Mesendoderm (in vitro differentiated cells): Measurements from ENCODE around the gene DCDC2.
A peak's percentile ranks its signal among the peaks of the same experiment; 100 is the strongest.
"Not testable (repeated sequence)": the region's sequence is repeated elsewhere in the genome, so short reads cannot be mapped to it uniquely, and the experiment has no call there.

ENCODE experiments used
- DNase-seq: peaks from one replicate; pipeline ENCODE4 v3.0.0; 2013
- H2AK5ac ChIP-seq: 2 replicates; pipeline ENCODE4 v1.6.1; 2013; ENCODE audit warnings: low read length, inconsistent platforms
- H2BK120ac ChIP-seq: 2 replicates; pipeline ENCODE4 v1.6.1; 2013; ENCODE audit warnings: low read depth, mild to moderate bottlenecking, low read length, moderate library complexity, mixed read lengths
- H2BK15ac ChIP-seq: replicated peaks from 2 replicates; pipeline ENCODE4 v1.6.1; 2013; ENCODE audit warnings: low read depth, mild to moderate bottlenecking, moderate library complexity
- H2BK5ac ChIP-seq: 2 replicates; pipeline ENCODE4 v1.6.1; 2013; ENCODE audit warnings: low read length, inconsistent platforms
- H3K18ac ChIP-seq: 2 replicates; pipeline ENCODE4 v1.6.1; 2013; ENCODE audit warnings: mild to moderate bottlenecking, low read length, mixed read lengths
- H3K23ac ChIP-seq: one replicate; pipeline ENCODE4 v1.6.1; 2013; ENCODE audit warnings: low read length
- H3K27ac ChIP-seq: 2 replicates; pipeline ENCODE4 v1.5.1; 2013; ENCODE audit warnings: low read depth, mild to moderate bottlenecking, inconsistent platforms, low read length, moderate library complexity
- H3K27me3 ChIP-seq: 2 replicates; pipeline ENCODE4 v1.6.1; 2013; ENCODE audit warnings: low read length, control low read depth, mild to moderate bottlenecking, inconsistent platforms; ENCODE audit not compliant: insufficient read depth, poor library complexity
- H3K36me3 ChIP-seq: 2 replicates; pipeline ENCODE4 v1.6.1; 2013; ENCODE audit warnings: low read length, inconsistent platforms; ENCODE audit not compliant: control insufficient read depth, insufficient read depth
- H3K4ac ChIP-seq: one replicate; pipeline ENCODE4 v1.6.1; 2013; ENCODE audit warnings: low read depth, mild to moderate bottlenecking, low read length, moderate library complexity
- H3K4me1 ChIP-seq: 2 replicates; pipeline ENCODE4 v1.6.1; 2013; ENCODE audit warnings: low read depth, low read length, inconsistent platforms; ENCODE audit not compliant: control insufficient read depth
- H3K4me2 ChIP-seq: 2 replicates; pipeline ENCODE4 v1.6.1; 2013; ENCODE audit warnings: low read length
- H3K4me3 ChIP-seq: 2 replicates; pipeline ENCODE4 v1.5.1; 2013; ENCODE audit warnings: mild to moderate bottlenecking, low read length
- H3K56ac ChIP-seq: one replicate; pipeline ENCODE4 v1.6.1; 2013; ENCODE audit warnings: low read length
- H3K79me1 ChIP-seq: 2 replicates; pipeline ENCODE4 v1.6.1; 2013; ENCODE audit warnings: low read length, inconsistent platforms
- H3K79me2 ChIP-seq: 2 replicates; pipeline ENCODE4 v1.6.1; 2013; ENCODE audit warnings: mild to moderate bottlenecking, low read length; ENCODE audit not compliant: control insufficient read depth, insufficient read depth
- H3K9ac ChIP-seq: 2 replicates; pipeline ENCODE4 v1.6.1; 2013; ENCODE audit warnings: low read length, inconsistent platforms
- H4K5ac ChIP-seq: one replicate; pipeline ENCODE4 v1.6.1; 2013; ENCODE audit warnings: low read length
- H4K8ac ChIP-seq: one replicate; pipeline ENCODE4 v1.6.1; 2013; ENCODE audit warnings: low read depth, mild to moderate bottlenecking, control low read depth, low read length, moderate library complexity
- WGBS: extraction: QIAGEN DNeasy Blood & Tissue Kit; methylation state at CpG from one replicate; pipeline ENCODE4 v1.1.7; 2013; ENCODE audit warnings: low lambda C conversion rate, missing lambda C conversion rate; ENCODE audit not compliant: insufficient coverage; ENCODE audit errors: extremely low coverage; 5-methylcytosine and 5-hydroxymethylcytosine counted together

The DCDC2 gene

GRCh38 chr6:24322924-24323323, 34.9 kb downstream of the DCDC2 start:
- H3K9ac ChIP-seq: no peak overlapping the region
- no peak overlapping the region for H2BK15ac ChIP-seq
- no peaks in the 10 kb centered on the region for H3K4me1 ChIP-seq
- H3K4ac ChIP-seq: peak overlapping the region; percentile 81
- no peak for DNase-seq
- H4K5ac ChIP-seq: no peak overlapping the region
- no peaks in the 10 kb centered on the region for H3K27me3 ChIP-seq
- no peak overlapping the region for H3K23ac ChIP-seq
- no peak overlapping the region for H3K4me3 ChIP-seq
- no peaks in the 10 kb centered on the region for H3K36me3 ChIP-seq
- peak overlapping the region; percentile 68 for H3K18ac ChIP-seq
- no peak overlapping the region for H2AK5ac ChIP-seq
- no peak overlapping the region for H3K4me2 ChIP-seq
- no peak overlapping the region for H2BK5ac ChIP-seq
- WGBS: no CpG with 5 or more reads among the region's 3 CpGs
- no peak overlapping the region for H2BK120ac ChIP-seq
- no peaks in the 10 kb centered on the region for H3K79me2 ChIP-seq
- H3K79me1 ChIP-seq: no peaks in the 10 kb centered on the region
- no peak overlapping the region for H4K8ac ChIP-seq
- no peak overlapping the region for H3K27ac ChIP-seq
- no peak overlapping the region for H3K56ac ChIP-seq

- H2AK5ac ChIP-seq, H4K8ac ChIP-seq, H2BK120ac ChIP-seq, H3K36me3 ChIP-seq, H3K4me2 ChIP-seq, H2BK5ac ChIP-seq, H3K4ac ChIP-seq, H3K4me1 ChIP-seq, H3K27ac ChIP-seq, H3K18ac ChIP-seq, H3K23ac ChIP-seq, H3K79me1 ChIP-seq, H3K27me3 ChIP-seq, DNase-seq, H3K4me3 ChIP-seq, H4K5ac ChIP-seq, H3K9ac ChIP-seq, H3K56ac ChIP-seq, H2BK15ac ChIP-seq, H3K79me2 ChIP-seq: not testable (repeated sequence)
- WGBS: no CpG with 5 or more reads among the region's 3 CpGs
Observed at GRCh38 chr6:24322446-24322845, 35.4 kb downstream of the DCDC2 start.

GRCh38 chr6:24321538-24322162, 36.2 kb downstream of the DCDC2 start:
- Histone ChIP-seq H3K27me3 (no peaks in the 10 kb centered on the region), H3K23ac (no peak overlapping the region), H4K5ac (no peak overlapping the region), H2AK5ac (no peak overlapping the region), H3K79me2 (no peaks in the 10 kb centered on the region), H2BK120ac (no peak overlapping the region), H3K18ac (no peak overlapping the region), H2BK15ac (no peak overlapping the region), H3K79me1 (no peaks in the 10 kb centered on the region), H3K56ac (no peak overlapping the region), H3K4me2 (no peak overlapping the region), H3K4ac (no peak overlapping the region), H3K4me1 (no peaks in the 10 kb centered on the region), H2BK5ac (no peak overlapping the region), H3K9ac (no peak overlapping the region), H4K8ac (no peak overlapping the region), H3K36me3 (no peaks in the 10 kb centered on the region), H3K27ac (no peak overlapping the region), H3K4me3 (no peak overlapping the region)
- DNase-seq: peak; percentile 87
- WGBS: no CpG with 5 or more reads among the region's 5 CpGs

GRCh38 chr6:24313251-24314141, 44.4 kb downstream of the DCDC2 start:
- Histone ChIP-seq H3K23ac (no peak overlapping the region), H3K18ac (no peak overlapping the region), H3K79me1 (no peaks in the 10 kb centered on the region), H3K9ac (no peak overlapping the region), H3K4ac (no peak overlapping the region), H3K27ac (no peak overlapping the region), H3K4me2 (no peak overlapping the region), H3K4me1 (peaks cover 5% of the 10 kb centered on the region), H3K79me2 (no peaks in the 10 kb centered on the region), H3K56ac (peak overlapping the region; percentile 42), H3K4me3 (no peak overlapping the region), H3K27me3 (no peaks in the 10 kb centered on the region), H3K36me3 (no peaks in the 10 kb centered on the region), H2BK5ac (no peak overlapping the region), H2BK15ac (no peak overlapping the region), H4K8ac (no peak overlapping the region), H4K5ac (no peak overlapping the region), H2BK120ac (no peak overlapping the region), H2AK5ac (no peak overlapping the region)
- no CpG with 5 or more reads among the region's 6 CpGs for WGBS
- DNase-seq: peak; percentile 68

- WGBS: no CpG with 5 or more reads among the region's 4 CpGs
- H3K9ac ChIP-seq, H2BK120ac ChIP-seq: not testable (repeated sequence)
Observed at GRCh38 chr6:24311775-24312174, 46.1 kb downstream of the DCDC2 start.

More at GRCh38 chr6:24311775-24312174, 46.1 kb downstream of the DCDC2 start:
- H3K4me2 ChIP-seq, H3K36me3 ChIP-seq, H2AK5ac ChIP-seq, H3K27ac ChIP-seq, H3K18ac ChIP-seq, H3K79me1 ChIP-seq, H3K79me2 ChIP-seq, H3K56ac ChIP-seq, H3K27me3 ChIP-seq, H3K4me1 ChIP-seq, H4K8ac ChIP-seq, DNase-seq, H2BK15ac ChIP-seq, H4K5ac ChIP-seq, H2BK5ac ChIP-seq, H3K23ac ChIP-seq, H3K4ac ChIP-seq: not testable (repeated sequence)
- peak overlapping the region; percentile 10 for H3K4me3 ChIP-seq
